HG02885 (cell line): Measurements from ENCODE around the gene ZNF74.

Source experiments
- ATAC-seq: cut with Tn5 transposase; IDR thresholded peaks from one replicate; pipeline ENCODE4 v1.9.1; 2021; ENCODE audit warnings: mild to moderate bottlenecking; ENCODE audit not compliant: unreplicated experiment, poor library complexity

The ZNF74 gene

GRCh38 chr22:20430101-20430719, 36.3 kb downstream of the ZNF74 start:
- no peak for ATAC-seq

GRCh38 chr22:20430720-20431510, 37.0 kb downstream of the ZNF74 start:
- no peak for ATAC-seq

DNA sequence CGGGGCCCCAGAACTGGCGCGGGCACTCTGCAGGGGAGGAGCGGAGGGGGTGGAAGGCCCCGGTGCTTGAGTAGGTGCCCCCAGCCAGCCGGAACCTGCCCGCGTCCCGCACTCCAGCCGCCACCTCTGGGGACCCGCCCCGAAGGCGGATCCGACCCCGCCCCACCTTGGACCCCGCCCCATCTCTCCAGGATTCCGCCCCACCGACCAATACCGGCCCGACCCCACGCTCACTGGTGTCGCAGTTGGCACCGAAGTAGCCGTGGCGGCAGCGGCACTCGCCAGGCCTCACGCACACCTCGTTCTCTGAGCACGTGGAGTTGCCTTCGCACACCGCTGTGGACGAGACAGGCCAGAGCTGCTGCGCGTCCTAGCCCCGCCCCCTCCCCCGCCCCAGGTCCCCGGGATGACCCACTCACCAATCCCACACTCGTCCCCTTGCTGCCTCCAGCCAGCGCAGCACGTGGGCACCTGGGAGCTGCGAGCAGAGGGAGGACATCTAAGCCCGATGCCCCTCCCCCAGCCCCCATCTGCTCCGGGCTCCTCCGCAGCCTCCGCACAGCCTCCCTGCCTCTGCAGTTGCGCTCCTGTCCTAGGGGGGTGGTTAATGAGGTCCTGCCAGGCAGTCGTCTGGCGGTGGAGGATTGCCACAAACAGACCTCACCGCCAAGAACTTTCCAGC, 37.7 kb downstream of the ZNF74 start:
- no peak for ATAC-seq

DNA sequence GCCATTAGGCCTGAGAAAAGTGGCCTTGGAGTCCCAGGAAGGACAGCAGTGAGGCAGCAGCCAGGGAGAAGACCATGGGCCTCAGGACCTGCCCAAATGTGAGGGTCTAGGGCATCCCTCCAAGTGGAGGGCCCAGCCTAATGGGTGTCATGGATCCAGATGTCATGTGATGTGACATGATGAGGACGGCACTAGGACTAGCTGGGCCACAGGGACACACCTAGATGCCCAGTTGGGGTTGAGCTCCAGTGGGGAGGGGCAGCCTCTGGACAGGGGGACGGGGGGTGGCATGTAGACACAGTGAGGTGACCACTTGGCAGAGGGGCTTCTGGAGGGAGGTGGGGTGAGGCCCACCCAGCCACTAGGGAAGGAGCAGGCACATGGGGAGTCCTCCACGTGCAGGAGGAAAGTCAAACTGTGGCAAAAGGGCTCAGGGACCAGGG, 38.3 kb downstream of the ZNF74 start:
- ATAC-seq = no peak

DNA sequence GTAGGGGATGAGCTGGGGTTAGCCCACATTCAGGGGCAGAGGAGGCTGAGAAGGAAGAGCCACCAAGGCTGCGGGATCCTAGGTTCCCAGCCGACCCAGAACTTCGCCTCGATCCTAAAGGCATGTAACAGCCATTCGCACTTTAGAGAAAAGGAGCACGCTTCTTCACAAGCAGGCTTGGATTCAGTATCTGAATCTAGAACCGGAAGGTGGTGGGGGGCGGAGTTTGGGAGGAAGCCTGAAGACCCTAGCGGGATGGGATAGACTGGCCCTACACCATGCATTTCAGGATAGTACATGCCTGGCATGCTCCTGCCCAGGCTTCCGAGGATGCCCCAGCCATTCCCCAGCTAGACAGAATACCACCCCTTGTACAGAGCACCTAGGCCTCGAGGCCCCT, 39.2 kb downstream of the ZNF74 start:
- no peak for ATAC-seq

DNA sequence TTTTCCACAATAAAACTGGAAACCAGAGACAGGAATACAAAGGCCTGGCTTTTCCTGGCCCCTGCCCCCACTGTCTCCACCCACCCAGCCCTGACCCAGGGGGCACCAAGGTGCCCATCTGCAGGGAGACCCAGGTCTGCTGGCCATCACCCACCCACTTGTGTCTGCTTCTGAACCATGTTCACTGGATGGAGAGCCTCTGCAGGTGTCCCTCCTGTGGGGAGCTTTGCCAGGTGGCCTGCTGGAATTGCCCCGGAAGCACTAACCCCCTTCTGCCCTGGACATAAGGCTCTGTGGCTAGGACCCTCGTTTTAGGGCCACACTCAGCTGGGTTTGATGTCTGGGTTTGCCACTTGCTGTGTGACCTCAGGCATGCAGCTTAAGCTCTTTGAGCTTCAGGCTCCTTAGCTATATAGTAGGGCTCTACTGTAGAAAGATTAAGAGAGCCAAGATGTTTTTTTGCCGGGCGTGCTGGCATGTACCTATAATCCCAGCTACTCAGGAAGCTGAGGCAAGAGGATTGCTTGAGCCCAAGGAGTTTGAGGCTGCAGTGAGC, 39.8 kb downstream of the ZNF74 start:
- no peak for ATAC-seq

DNA sequence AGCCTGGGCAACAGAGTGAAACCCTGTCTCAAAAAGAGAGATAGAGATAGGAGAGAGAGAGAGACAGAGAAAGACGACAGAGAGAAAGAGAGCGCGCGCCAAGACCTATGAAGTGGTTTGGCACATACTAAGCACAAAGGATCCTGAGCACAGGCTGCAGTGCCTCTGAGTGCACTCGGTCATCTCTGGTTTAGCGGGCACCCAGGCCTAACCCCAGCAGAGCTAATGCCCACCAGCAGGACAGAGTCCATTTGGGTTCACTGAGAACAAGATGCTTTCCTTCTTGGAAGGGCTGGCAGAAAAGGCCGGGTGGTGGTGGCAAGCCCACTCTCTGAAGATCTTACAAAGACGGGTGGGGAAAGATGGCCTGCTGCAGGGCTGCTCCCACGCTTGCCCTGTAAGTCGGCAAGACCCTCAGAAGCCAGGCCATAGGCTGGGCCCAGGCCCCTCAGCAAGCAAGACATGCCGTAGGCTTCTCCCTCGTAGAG, 40.4 kb downstream of the ZNF74 start:
- ATAC-seq = no peak

DNA sequence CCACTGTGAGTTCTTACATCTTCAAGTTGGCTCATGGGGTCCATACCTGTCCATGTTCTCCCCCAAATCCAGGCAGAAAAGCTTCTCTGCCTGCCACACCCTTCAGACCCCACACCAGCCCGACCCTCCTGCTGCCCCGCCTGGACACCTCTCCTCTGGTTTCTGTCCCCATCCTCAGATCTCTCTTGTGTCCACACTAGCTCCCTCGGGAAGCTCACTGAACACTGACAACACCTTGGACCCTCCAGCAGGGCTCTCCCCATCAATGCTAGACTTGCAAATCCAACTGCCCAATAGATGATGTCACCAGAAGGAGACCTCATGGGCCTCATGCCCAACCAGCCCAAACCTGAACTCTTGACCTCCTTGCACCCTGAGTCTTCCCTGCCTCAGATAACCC, 40.8 kb downstream of the ZNF74 start:
- no peak for ATAC-seq

DNA sequence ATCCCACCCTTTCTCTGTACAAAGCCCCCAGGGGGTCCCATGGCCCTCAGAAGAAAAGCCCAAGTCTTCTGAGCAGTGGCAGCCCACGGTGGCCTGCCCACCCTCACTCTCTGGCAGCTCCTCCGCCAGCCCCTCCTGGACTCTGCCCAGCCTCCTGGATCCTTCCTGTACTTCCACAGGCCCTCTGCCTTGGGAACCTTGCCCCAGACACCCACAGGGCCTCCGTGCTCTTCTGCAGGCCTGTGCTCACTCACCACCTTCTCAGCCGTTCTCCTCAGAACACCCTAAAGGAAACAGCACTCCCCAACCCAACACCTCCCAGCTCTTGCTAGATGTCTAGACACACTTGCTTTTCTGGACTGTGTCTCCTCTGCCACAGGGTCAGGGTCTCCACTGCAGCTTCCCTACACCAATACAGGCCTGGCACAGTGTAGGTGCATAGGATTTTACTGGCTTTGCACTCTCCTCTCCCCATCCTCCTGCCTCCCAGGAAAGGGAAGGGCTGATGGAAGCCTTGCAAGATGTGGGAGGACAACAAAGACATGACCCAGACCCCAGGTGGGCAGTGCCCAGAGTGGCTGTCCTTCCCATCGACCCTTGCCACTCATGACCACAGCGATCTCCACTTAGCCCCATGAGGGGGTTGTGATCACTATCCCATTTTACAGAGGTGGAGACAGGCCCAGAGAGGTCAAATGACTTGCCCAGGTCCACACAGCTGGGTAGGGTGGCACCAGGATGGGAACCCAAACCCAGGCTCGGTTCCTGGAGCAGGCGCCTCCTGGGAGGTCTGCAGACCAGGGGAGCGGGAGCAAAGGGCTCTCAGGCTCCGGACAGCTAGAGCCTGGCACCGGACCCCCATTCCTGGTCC, 41.7 kb downstream of the ZNF74 start:
- no peak for ATAC-seq

GRCh38 chr22:20436307-20436767, 42.4 kb downstream of the ZNF74 start:
- no peak for ATAC-seq

DNA sequence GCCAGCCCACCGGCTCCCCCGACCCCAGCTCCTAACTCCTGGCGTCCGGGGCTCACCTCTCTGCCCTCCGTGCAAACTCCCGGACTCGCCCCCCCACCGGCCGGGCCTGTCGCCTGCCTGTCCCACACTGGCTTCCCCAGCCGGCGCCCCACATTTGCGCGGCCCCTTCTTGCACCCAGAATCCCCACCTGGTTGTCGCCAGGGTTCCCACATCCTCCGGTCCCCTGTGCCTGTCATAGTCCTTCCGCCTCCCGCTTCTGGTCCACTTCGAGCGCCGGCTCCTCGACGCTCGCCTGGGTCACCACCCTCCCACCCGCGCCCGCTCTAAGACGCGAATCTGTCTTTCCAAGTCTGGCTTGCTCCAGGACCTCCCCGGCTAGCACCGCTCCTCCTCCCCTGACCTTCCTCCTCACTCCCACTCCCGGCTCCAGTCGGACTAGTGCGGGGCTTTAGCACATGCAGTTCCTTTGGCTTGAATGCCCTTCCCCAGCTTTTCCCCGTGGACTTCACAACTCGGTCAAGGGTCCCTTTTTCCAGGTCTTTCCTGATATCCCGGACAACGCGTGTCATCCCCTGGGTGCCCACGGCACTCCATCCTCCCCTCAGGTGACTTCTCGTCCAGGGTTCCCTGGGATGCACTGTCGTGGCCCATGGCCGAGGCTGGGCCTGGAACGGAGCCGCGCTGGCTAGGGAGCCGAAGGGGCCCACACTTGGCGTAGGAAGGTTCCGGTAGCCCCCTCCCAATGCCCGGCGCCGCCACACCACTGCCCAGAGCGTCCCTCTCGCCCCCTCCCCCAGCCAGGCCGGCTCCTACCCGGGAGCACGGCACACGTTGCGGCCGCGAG, 43.0 kb downstream of the ZNF74 start:
- ATAC-seq = no peak

DNA sequence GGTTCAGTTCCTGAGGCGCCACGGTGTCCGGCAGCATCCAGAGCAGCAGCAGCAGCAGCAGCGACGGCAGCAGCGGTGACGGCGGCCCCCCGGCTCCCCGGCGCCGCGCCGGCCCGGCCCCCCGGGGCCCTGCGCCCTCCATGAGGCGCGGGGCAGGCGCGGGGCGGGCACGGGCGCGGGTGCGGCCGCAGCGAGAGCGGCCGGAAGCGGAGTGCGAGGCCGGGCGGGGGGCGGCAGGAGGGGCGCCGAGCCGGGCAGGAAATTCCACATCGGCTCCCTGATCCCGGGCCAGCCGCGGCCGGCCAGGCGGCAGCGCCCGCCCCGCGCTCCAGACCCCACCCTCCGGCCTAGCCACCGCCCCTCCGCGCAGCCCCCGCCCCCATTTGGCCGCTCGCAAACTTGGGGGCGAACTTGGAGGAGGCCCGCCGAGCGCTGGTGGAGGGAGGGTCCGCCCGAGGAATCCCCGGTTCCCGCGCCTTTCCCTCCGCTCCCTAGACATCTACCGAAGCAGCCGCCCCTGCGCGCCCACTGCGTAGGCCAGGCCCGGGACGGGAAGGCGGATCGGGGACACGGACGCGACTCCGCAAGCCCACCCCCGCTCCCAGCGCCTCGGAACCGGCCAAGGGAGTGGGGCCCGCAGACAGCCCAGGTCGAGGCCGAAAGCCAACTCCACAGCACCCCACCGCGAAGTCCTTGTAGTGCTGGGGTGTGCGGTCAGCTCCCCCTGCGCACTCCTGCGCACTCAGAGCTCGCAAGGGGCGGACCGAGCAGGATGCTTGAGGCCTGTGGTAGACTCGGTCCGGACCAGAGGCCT, 43.9 kb downstream of the ZNF74 start, which contains the start of gene SCARF2:
Gene SCARF2 (minus strand): TSS at position 213 of the 814 bp plus-strand sequence. CDS start 71 bp downstream, at position 142.
- no peak for ATAC-seq

DNA sequence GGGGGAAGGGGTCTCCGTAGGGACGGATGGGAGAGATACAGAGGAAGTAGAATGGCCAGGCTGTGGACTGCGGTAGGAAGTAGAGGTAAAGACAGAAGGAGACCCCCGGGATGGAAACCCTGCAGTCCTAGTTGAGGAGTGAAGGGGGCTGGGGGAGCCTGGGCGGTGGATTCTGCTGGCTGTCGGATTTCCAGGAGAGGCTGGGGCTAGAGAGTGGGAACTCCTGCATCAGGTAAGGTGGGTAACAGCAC, 44.4 kb downstream of the ZNF74 start:
- no peak for ATAC-seq

DNA sequence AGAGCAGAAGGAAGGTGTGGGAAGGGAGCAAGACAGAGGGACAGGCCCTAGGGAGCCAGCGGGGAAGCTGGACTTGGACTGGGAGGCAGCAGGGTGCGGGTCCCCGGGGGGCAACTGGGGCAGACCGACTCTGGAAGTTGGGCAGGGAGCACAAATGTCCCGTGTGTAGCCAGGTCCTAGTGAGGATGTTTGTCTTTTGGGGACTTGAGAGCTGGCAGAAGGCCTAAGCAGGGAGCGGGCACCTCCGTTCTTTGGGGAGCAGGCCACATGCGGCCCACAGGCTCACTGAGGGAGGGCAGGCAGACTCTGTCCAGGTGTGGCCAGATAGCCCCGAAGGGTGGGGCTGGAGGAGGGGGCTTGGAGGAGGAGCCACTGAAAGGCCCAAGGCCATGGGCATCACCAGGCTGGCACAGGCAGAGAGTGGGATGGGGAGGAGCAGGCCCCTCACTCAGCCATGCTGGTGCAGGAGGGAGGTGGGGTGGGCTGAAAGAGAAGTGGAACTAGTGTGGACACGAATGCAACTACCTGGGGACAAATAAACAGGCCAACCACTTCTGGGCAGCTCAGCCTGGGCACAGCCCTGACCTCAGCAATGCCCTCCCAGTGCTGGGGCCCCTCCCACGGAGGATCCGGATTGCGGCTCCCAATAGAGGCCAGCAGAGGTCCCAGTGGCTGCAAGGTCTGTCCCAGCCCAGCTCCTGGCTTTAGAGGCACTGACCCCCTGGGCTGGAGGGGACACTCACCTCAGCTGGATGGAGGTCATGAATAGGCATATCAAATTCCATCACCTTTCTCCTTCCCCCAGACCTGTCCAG, 44.9 kb downstream of the ZNF74 start:
- ATAC-seq = no peak

DNA sequence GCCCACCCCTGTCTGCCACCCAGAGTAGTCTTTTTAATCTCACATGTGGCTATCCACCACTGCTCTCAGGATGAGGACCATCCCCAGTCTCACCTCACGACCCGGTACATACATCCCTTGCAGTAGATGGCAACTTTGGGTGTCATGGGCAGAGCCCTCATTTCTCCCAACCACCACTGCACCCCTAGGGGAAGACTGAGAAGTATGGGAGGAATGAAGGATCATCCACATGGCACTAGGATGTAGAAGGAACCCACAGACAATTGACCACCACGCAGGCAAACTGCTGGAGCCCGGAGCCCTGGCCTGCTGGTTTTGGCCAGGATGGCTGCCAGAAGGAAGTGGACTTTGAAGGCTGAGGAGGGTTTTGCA, 45.6 kb downstream of the ZNF74 start:
- ATAC-seq = no peak

DNA sequence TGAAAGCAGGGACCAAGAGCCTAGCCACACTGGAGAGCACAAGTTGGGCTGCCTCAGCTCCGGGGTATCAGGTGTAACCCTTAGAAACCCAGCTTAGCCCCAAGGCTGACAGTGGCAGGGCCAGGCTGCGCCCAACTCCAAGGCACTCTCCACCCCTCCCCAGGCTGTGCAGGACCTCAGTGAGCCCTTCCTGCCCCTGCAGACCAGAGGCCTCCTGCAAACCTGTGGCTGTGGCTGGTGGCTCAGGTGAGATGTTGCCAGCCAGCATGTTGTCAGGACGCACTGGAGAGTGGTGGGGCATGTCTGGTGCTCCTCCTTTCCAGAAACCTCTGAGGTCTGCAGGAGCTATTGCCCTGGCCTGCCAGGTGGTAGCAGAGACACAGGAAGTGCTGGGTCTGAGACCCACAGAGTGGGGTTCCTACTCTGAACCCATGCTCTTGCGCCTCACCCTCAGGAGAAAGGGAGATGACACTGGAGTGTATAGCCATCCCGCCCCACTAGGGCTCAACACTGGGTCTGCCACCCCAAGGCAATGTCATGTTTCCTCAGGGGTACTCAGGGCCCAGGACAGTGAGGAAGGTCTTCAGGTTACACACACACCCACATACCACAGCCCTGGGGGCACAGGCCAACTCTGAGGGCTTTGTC, 46.1 kb downstream of the ZNF74 start:
- ATAC-seq = no peak
